Measurements from ENCODE around the gene SMYD1. TPM values are rescaled to one million over a fixed set of nuclear protein-coding genes. Genes with fewer than 3 reads are reported as not detected.
A peak's percentile ranks its signal among the peaks of the same experiment; 100 is the strongest.

Gene SMYD1
- polyA plus RNA-seq, 3 donors = 0.06 to 0.11 TPM; not detected in 1

GRCh38 chr2:88053934-88054781 lies 13.5 kb upstream of the SMYD1 start:
- H3K27ac ChIP-seq (ENCODE audit: low read depth, low read length) = no peak overlapping the region
- WGBS, 3 donors = 28 to 52% (median 42%) methylated on average over 10 of the region's 10 CpGs

DNA sequence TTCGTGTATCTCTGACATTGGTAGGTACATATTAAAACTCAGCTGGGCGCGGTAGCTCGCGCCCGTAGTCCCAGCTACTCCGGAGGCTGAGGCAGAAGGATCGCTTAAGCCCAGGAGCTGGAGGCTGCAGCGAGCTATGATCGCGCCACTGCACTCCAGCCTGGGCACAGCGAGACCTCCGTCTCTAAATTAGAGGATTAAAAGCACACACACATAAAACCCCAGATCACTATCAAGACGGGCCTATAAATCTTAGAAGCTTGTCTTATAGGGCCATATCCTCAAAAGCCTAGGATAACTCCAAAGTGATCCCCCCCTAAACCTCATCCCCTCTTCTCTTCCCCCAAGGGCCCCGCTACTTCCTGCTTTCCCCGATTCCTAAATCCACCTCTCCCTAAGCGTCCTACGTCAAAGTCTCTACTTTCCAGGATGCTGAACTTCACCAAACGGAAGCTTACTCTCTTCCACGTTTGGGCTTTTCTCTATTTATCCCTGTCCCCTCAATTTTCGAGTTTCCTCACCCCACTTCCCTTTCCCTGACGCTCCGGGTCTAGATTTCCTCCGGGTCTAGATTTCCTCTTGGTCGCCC lies 12.7 kb upstream of the SMYD1 start:
- 22 to 29% (median 26%) methylated on average over 25 of the region's 25 CpGs for WGBS, 3 donors
- peak overlapping the region; percentile 98 for H3K27ac ChIP-seq (ENCODE audit: low read depth, low read length)

- WGBS, 3 donors = 0 to 1% (median 0%) methylated on average over 62 to 77 of the region's 77 CpGs
- H3K27ac ChIP-seq (ENCODE audit: low read depth, low read length) = peak within 1 kb of the TSS; percentile 98
Observed at GRCh38 chr2:88055371-88056128, 12.1 kb upstream of the SMYD1 start, which contains the start of gene KRCC1. TSS of gene KRCC1 (minus strand) at chr2:88055783. CDS start at chr2:88028563, 27,220 bp downstream.

DNA sequence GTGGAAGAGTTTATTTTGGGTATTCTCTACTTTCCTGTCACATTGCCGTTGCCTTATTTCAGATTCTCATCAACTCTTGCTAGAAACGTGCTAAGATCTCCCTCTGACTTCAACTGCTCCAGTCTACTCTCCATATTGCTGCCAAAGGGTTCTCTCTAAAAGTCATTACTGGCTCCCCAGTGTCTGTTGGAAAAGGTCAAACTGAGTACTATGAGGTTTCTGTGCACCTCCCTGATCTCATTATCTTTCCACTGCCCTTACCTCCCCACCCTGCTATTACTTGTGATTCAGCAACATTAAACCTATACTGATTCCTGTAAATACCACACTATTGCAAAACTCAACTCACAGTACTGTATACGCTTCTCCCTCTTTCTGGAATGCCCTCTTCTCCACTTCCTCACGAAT lies 10.2 kb upstream of the SMYD1 start:
- H3K27ac ChIP-seq (ENCODE audit: low read depth, low read length) = no peak overlapping the region
- WGBS, 3 donors = 41 to 63% (median 60%) methylated on average over 4 of the region's 4 CpGs

- H3K27ac ChIP-seq (ENCODE audit: low read depth, low read length) = no peak overlapping the region
- WGBS, 3 donors = 81 to 92% (median 91%) methylated on average over 5 of the region's 5 CpGs
Observed at GRCh38 chr2:88058191-88058590, 9.4 kb upstream of the SMYD1 start.

DNA sequence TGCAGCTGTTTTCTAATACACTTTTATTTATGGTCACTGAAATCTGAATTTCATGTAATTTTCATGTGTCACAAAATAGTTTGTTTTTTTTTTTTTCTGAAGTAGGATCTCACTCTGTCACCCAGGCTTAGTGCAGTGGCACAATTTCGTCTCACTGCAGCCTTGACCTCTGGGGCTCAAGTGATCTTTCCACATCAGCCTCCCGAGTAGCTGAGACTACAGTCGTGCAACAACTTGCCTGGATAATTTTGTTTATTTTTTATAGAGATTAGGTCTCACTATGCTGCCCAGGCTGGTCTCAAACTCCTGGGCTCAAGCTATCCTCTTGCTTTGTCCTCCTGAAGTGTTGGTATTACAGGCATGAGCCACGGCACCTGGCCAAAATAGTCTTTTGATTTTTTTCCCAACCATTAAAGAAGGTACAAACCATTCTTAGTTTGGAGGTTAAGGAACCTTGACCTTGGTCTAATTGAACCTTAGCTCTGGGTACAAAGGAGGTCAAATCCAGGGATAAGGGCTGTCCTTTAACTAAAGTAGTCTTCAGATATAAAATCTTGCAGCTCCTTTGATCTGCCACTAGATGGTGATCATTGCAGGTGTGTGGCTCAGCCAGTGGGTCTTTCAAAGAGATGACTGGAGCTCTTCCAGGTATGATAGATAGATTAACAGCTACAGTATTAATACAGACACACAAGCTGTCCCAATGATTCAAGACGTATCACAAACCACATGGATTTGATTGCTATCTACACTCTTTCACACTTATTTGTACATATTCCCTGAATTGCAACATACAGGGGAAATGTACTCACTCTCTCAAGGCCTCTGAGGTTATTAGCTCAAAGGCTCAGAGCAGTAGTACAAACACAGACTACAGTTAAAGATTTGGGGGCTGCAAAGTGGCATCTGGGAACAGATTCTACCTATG lies 7.4 kb upstream of the SMYD1 start:
- 31 to 47% (median 45%) methylated on average over 5 of the region's 5 CpGs for WGBS, 3 donors
- no peak overlapping the region for H3K27ac ChIP-seq (ENCODE audit: low read depth, low read length)

DNA sequence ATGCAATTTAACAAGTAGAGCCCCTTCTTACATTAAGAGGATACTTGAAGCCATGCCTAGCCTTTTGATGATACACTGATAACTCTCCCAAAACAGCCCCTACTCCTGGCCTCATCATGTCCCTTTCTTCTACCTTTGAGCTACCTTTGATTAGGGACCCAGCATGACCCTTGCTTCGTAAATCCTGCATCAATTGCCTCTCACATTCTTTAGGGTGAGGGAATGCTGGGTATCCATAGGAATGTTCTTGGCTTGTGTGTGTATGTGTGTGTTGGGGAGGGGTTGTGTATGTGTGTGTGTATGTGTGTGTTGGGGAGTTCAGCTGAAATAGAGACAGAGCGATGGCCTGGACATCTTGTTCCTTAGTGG lies 6.7 kb upstream of the SMYD1 start:
- WGBS, 3 donors = 74 to 84% (median 81%) methylated on average over 2 of the region's 2 CpGs
- no peak overlapping the region for H3K27ac ChIP-seq (ENCODE audit: low read depth, low read length)

- no peak overlapping the region for H3K27ac ChIP-seq (ENCODE audit: low read depth, low read length)
- 85 to 88% (median 86%) methylated on average over 3 of the region's 3 CpGs for WGBS, 3 donors
Observed at GRCh38 chr2:88061295-88061694, 6.3 kb upstream of the SMYD1 start.

DNA sequence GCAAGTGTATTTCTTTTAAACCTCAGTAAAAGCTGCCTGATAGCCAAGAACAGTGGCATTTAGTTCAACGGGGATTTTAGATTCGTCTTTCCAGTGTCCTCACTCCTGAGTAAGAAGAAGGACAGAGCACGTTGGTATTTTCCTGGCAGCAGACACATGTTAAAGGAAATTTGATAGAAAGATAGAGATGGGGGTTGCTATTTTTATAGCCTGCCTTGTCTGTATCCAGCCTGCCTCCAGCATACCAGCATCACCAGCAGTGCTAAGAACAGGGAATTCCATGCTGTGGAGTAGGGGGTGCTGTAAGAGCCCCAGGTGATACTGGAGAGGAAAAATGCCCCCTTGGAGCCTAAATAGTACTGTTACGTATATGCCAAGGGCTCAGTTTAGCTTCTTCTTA lies 1.1 kb upstream of the SMYD1 start:
- 60 to 68% (median 63%) methylated on average over 4 of the region's 4 CpGs for WGBS, 3 donors
- H3K27ac ChIP-seq (ENCODE audit: low read depth, low read length) = no peak overlapping the region

DNA sequence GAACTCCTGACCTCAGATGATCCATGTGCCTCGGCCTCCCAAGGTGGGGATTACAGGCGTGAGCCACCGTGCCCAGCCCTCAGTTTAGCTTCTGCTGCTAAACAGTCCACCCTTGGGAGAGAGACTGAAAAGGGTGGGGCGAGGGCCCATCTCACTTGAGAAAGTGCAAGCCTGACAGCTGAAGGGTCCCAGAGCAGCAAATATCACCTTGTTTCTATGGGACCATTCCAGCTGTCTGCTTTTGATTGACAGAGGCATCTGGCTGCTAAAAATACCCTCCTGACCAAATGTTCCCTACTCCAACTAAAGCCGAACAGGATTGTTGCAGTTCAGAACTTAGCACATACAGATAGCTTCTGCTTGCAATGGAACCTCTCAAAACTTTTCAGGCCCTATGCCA lies 436 bp upstream of the SMYD1 start:
- 80 to 92% (median 89%) methylated on average over 5 of the region's 5 CpGs for WGBS, 3 donors

DNA sequence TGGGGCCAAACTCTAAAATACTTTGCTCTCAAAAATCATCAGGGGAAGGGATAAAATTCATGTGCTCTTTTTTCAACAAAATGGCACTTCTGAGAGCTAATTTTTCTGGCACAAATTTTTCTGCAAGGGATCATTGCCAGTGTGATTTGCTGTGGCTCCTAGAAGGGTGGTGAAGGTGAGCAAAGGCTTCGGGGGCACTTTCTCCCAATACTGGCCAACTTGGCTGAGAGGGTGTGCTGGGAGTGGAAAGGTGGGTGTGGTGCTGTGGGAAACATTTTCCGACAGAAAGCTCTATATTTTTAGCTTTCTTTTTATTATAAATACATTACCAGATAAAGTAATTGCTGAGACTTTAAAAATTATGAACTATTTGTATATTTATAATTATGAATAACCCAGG lies 419 bp downstream of the SMYD1 start:
- no peak overlapping the region for H3K27ac ChIP-seq (ENCODE audit: low read depth, low read length)
- WGBS, 3 donors = 61 to 85% (median 68%) methylated on average over 2 of the region's 2 CpGs

More for the DNA sequence above, 436 bp upstream of the SMYD1 start:
- no peak overlapping the region for H3K27ac ChIP-seq (ENCODE audit: low read depth, low read length)

- H3K27ac ChIP-seq (ENCODE audit: low read depth, low read length) = no peak overlapping the region
Observed at GRCh38 chr2:88069117-88069516, 1.5 kb downstream of the SMYD1 start.

GRCh38 chr2:88070055-88070454 lies 2.4 kb downstream of the SMYD1 start:
- WGBS, 3 donors = 75 to 85% (median 78%) methylated on average over 1 of the region's 1 CpG
- H3K27ac ChIP-seq (ENCODE audit: low read depth, low read length) = no peak overlapping the region

- WGBS, 3 donors = 93 to 95% (median 95%) methylated on average over 2 of the region's 2 CpGs
- no peak overlapping the region for H3K27ac ChIP-seq (ENCODE audit: low read depth, low read length)
Observed at GRCh38 chr2:88071365-88071764, 3.7 kb downstream of the SMYD1 start.

- no peak overlapping the region for H3K27ac ChIP-seq (ENCODE audit: low read depth, low read length)
Observed at GRCh38 chr2:88074150-88074549, 6.5 kb downstream of the SMYD1 start.

- H3K27ac ChIP-seq (ENCODE audit: low read depth, low read length) = no peak overlapping the region
- WGBS, 3 donors = 62 to 67% (median 62%) methylated on average over 4 of the region's 4 CpGs
Observed at GRCh38 chr2:88074854-88075292, 7.2 kb downstream of the SMYD1 start.

DNA sequence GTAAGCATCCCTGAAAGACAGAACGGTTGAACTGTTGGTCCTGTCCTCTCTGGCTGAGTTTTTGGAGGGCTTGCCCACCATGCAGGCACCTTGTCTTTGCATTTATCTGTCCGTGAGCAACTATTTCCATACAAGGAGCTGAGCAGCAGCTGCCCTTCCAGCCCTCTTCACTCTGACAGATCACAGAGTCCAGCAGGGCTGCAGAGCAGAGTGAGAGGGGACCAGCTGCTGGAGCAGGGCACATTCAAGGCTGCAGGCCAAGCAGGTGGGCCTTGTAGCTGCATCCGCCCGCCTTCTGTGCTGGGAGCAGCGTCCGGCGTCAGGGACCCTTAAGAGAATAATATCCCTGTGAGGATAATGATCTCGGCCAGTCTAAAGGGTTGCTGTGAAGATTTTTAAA lies 9.5 kb downstream of the SMYD1 start:
- no peak overlapping the region for H3K27ac ChIP-seq (ENCODE audit: low read depth, low read length)
- 81 to 86% (median 82%) methylated on average over 8 of the region's 8 CpGs for WGBS, 3 donors

DNA sequence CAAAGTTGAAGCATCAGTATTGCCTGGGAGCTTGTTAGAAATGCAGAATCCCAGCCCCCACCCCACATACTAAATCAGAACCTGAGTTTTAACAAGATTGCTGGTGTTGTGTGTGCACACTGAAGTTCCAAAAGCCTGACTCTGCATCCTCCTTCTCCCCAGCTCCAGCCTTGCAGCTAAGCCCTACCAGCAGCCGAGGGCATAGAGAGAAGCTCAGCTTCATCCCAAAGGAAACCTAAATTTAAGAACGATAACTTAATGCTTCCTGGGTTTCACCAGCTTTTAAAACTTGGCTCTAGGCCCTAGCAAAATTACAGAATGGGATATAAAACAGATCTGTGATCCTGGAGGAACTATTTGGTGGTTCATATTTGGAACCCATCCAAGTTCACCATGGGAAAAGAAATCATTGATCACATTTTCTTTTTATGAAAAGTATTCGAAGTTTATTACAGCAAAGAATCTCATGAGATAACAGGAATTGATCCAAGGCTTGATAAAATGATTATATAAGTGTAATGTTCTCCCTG lies 11.1 kb downstream of the SMYD1 start:
- 32 to 47% (median 44%) methylated on average over 3 of the region's 3 CpGs for WGBS, 3 donors
- no peak overlapping the region for H3K27ac ChIP-seq (ENCODE audit: low read depth, low read length)

All from adipose tissue (tissue), 3 donors.